ENCODE measurements around the gene RCBTB1. TPM values are rescaled to one million over a fixed set of nuclear protein-coding genes. Genes with fewer than 3 reads are reported as not detected.

The RCBTB1 gene
- total RNA-seq, 1 experiment from 2014 or later: 16.8 TPM

- Mint-ChIP-seq H3K4me1 (ENCODE audit: insufficient read depth, unreplicated experiment) (no peaks in the 10 kb centered on the region), H3K27ac (ENCODE audit: low read depth, unreplicated experiment) (no peak overlapping the region), H3K4me3 (ENCODE audit: unreplicated experiment) (no peak overlapping the region), H3K9me3 (ENCODE audit: unreplicated experiment) (no peaks in the 10 kb centered on the region), H3K36me3 (ENCODE audit: insufficient read depth, unreplicated experiment) (peaks cover 47% of the 10 kb centered on the region), H3K27me3 (ENCODE audit: insufficient read depth, unreplicated experiment) (no peaks in the 10 kb centered on the region)
- no TSS peak for BruUV-seq (replicated peaks)
- no peak for DNase-seq (ENCODE audit: unreplicated experiment)
- CTCF ChIA-PET: interaction anchor here (0.6 to 0.8 kb wide), 2 partner anchors 12 to 68 kb away, joined by 3 read pairs; no protein-coding TSS in a partner anchor
- intact Hi-C loops (cut with micrococcal nuclease): no loop called here
- TF ChIP-seq CTCF (IDR thresholded peaks at IDR 0.05; ENCODE audit: unreplicated experiment): no peak
- POLR2A ChIA-PET: no interaction called here
Observed at GRCh38 chr13:49488563-49488962, 96.8 kb downstream of the RCBTB1 start.

Other genes with a start within 250 kb of the RCBTB1 start
- 6.2 and 11.1 TPM in 2 replicates for gene CAB39L, start 141.5 kb downstream of the RCBTB1 start, total RNA-seq (2022)
- 6.1 and 7.3 TPM in 2 replicates for gene SETDB2, start 141.3 kb downstream of the RCBTB1 start, total RNA-seq (2022)
- gene PHF11, start 89.6 kb downstream of the RCBTB1 start, total RNA-seq (2022): 15.4 and 17.9 TPM in 2 replicates
- not detected in 2 replicates for gene ARL11, start 42.9 kb upstream of the RCBTB1 start, total RNA-seq (2022)
- 90.1 and 121 TPM in 2 replicates for gene EBPL, start 105.9 kb upstream of the RCBTB1 start, total RNA-seq (2022)
- 40.6 and 41.3 TPM in 2 replicates for gene KPNA3, start 207.1 kb upstream of the RCBTB1 start, total RNA-seq (2022)